H1 (cell line): ENCODE measurements around the gene PITX3. TPM values are rescaled to one million over a fixed set of nuclear protein-coding genes. Genes with fewer than 3 reads are reported as not detected.

ENCODE experiments used
- CTCF ChIA-PET: fragments of 300-600 bp; sonication (Branson Sonifier 250); formaldehyde crosslinking; loops from one replicate; lab custom pipeline; 2021; ENCODE audit not compliant: partially characterized antibody; lab: Charles Lee
- POLR2A ChIA-PET: fragments of 300-600 bp; sonication (Branson Sonifier 250); formaldehyde crosslinking; loops from one replicate; lab custom pipeline; 2021; ENCODE audit warnings: inconsistent platforms; ENCODE audit not compliant: partially characterized antibody; lab: Charles Lee
- DNase-seq, 2 experiments: peaks; one replicate each; pipeline versions ENCODE4 v3.0.0 to v3.0.0-alpha.2; 2010 to 2022; ENCODE audit warnings: low spot score in 2 of 2, low read depth in 1 of 2, mixed read lengths in 1 of 2
- FAIRE-seq: peaks from 2 replicates; lab custom pipeline; 2011; peaks lifted over from hg19 to GRCh38; lab: Jason Lieb, UNC
- H2AFZ ChIP-seq: 2 replicates; pipeline ENCODE4 v1.8.1; 2012; ENCODE audit warnings: low read length, inconsistent platforms
- H2AK5ac ChIP-seq: 2 replicates; pipeline ENCODE4 v1.6.1; 2013; ENCODE audit warnings: low read depth, low read length
- H2BK120ac ChIP-seq: replicated peaks from 2 replicates; pipeline ENCODE3; 2013; ENCODE audit warnings: low read depth, low read length, inconsistent platforms
- H2BK12ac ChIP-seq: 2 replicates; pipeline ENCODE4 v1.6.1; 2013; ENCODE audit warnings: low read depth, low read length
- H2BK15ac ChIP-seq: 2 replicates; pipeline ENCODE4 v1.6.1; 2013; ENCODE audit warnings: low read length
- H2BK20ac ChIP-seq: 2 replicates; pipeline ENCODE4 v1.6.1; 2013; ENCODE audit warnings: low read length
- H2BK5ac ChIP-seq: 2 replicates; pipeline ENCODE4 v1.6.1; 2013; ENCODE audit warnings: low read depth, low read length
- H3K14ac ChIP-seq: 2 replicates; pipeline ENCODE4 v1.6.1; 2013; ENCODE audit warnings: inconsistent platforms; ENCODE audit not compliant: insufficient read length
- H3K18ac ChIP-seq: 2 replicates; pipeline ENCODE4 v1.6.1; 2013; ENCODE audit warnings: low read length; ENCODE audit errors: extremely low read depth
- H3K23ac ChIP-seq: 2 replicates; pipeline ENCODE4 v1.6.1; 2013; ENCODE audit warnings: inconsistent platforms; ENCODE audit not compliant: insufficient read length
- H3K23me2 ChIP-seq: 2 replicates; pipeline ENCODE4 v1.6.1; 2013; ENCODE audit warnings: low read depth, low read length
- H3K27ac ChIP-seq: 2 replicates; pipeline ENCODE4 v1.6.1; 2011; ENCODE audit warnings: low read depth, low read length, inconsistent platforms
- H3K27me3 ChIP-seq, 4 experiments: replicated peaks in 1 of 4; 1 replicate in 1 of 4; 2 replicates in 3 of 4; pipeline versions ENCODE4 v1.6.1 to v1.8.1; 2011 to 2013; ENCODE audit warnings: low read length in 3 of 4, mild to moderate bottlenecking in 3 of 4, inconsistent platforms in 2 of 4, mixed read lengths in 2 of 4, moderate library complexity in 1 of 4; ENCODE audit not compliant: control insufficient read depth in 3 of 4, insufficient read depth in 3 of 4; ENCODE audit errors: extremely low read depth in 1 of 4
- H3K36me3 ChIP-seq, 4 experiments: 2 replicates each; pipeline versions ENCODE4 v1.6.1 to v1.8.1; 2011 to 2013; ENCODE audit warnings: mild to moderate bottlenecking in 4 of 4, low read length in 3 of 4, moderate library complexity in 2 of 4, control low read depth in 1 of 4, inconsistent platforms in 1 of 4; ENCODE audit not compliant: insufficient read depth in 4 of 4, control insufficient read depth in 2 of 4
- H3K4ac ChIP-seq: replicated peaks from 2 replicates; pipeline ENCODE3; 2013; ENCODE audit warnings: low read length, low read depth, mixed read lengths, inconsistent platforms; ENCODE audit not compliant: insufficient read length
- H3K4me1 ChIP-seq, 4 experiments: replicated peaks in 1 of 4; 1 replicate in 1 of 4; 2 replicates in 3 of 4; pipeline versions ENCODE4 v1.6.1 to v1.8.1; 2011 to 2013; ENCODE audit warnings: low read length in 3 of 4, inconsistent platforms in 2 of 4, mixed read lengths in 1 of 4; ENCODE audit not compliant: insufficient read depth in 4 of 4, control insufficient read depth in 3 of 4
- H3K4me2 ChIP-seq, 2 experiments: 2 replicates each; pipeline versions ENCODE4 v1.6.1 to v1.8.1; 2011 to 2013; ENCODE audit warnings: low read depth in 2 of 2, low read length in 2 of 2, control low read depth in 1 of 2, inconsistent platforms in 1 of 2, mild to moderate bottlenecking in 1 of 2; ENCODE audit not compliant: insufficient read depth in 1 of 2
- H3K4me3 ChIP-seq, 4 experiments: fragments of 200-600, 300-600 bp in 1 of 4; sonication (generic), shearing (Covaris generic), sonication (Bioruptor Twin) in 1 of 4; 2 replicates each; pipeline versions ENCODE4 v1.5.1 to v1.8.1; 2011 to 2016; ENCODE audit warnings: low read length in 4 of 4, low read depth in 3 of 4, control low read depth in 2 of 4, inconsistent platforms in 2 of 4, mild to moderate bottlenecking in 2 of 4, mixed read lengths in 1 of 4, moderate library complexity in 1 of 4; ENCODE audit not compliant: insufficient read depth in 2 of 4; ENCODE audit errors: extremely low read depth in 1 of 4
- H3K56ac ChIP-seq: replicated peaks from 2 replicates; pipeline ENCODE3; 2013; ENCODE audit warnings: low read depth, mild to moderate bottlenecking, mixed read lengths, low read length, inconsistent platforms; ENCODE audit not compliant: insufficient read length
- H3K79me1 ChIP-seq: 2 replicates; pipeline ENCODE4 v1.6.1; 2013; ENCODE audit warnings: low read depth, low read length, control low read depth
- H3K79me2 ChIP-seq, 2 experiments: 2 replicates each; pipeline versions ENCODE4 v1.6.1 to v1.8.1; 2012 to 2013; ENCODE audit warnings: low read length in 2 of 2, mild to moderate bottlenecking in 2 of 2, inconsistent platforms in 1 of 2; ENCODE audit not compliant: insufficient read depth in 2 of 2, control insufficient read depth in 1 of 2
- H3K9ac ChIP-seq, 4 experiments: replicated peaks in 1 of 4; 1 replicate in 1 of 4; 2 replicates in 3 of 4; pipeline versions ENCODE4 v1.6.1 to v1.8.1; 2011 to 2013; ENCODE audit warnings: low read depth in 3 of 4, low read length in 3 of 4, control low read depth in 2 of 4, mild to moderate bottlenecking in 2 of 4, moderate library complexity in 2 of 4, inconsistent platforms in 1 of 4; ENCODE audit errors: extremely low read depth in 1 of 4
- H3K9me3 ChIP-seq, 2 experiments: 2 replicates each; pipeline versions ENCODE4 v1.6.1 to v1.8.1; 2012 to 2013; ENCODE audit warnings: mild to moderate bottlenecking in 2 of 2, moderate library complexity in 2 of 2, control low read depth in 1 of 2, inconsistent platforms in 1 of 2, low read depth in 1 of 2, low read length in 1 of 2, mixed read lengths in 1 of 2; ENCODE audit not compliant: insufficient read depth in 2 of 2
- H4K20me1 ChIP-seq, 2 experiments: replicated peaks in 1 of 2; 2 replicates each; pipeline versions ENCODE3 to v1.8.1; 2011 to 2013; ENCODE audit warnings: inconsistent platforms in 2 of 2, low read length in 2 of 2, mild to moderate bottlenecking in 1 of 2; ENCODE audit not compliant: insufficient read depth in 2 of 2, control insufficient read depth in 1 of 2
- H4K5ac ChIP-seq: 2 replicates; pipeline ENCODE4 v1.6.1; 2013; ENCODE audit warnings: low read length, low read depth, mixed read lengths, inconsistent platforms; ENCODE audit not compliant: insufficient read length
- H4K8ac ChIP-seq: 2 replicates; pipeline ENCODE4 v1.8.0; 2013; ENCODE audit warnings: mild to moderate bottlenecking, moderate library complexity, low read length, inconsistent platforms; ENCODE audit not compliant: insufficient read depth; ENCODE audit errors: extremely low read depth
- H4K91ac ChIP-seq: replicated peaks from 2 replicates; pipeline ENCODE3; 2013; ENCODE audit warnings: low read length, mixed read lengths, inconsistent platforms; ENCODE audit not compliant: insufficient read length
- BCL11A ChIP-seq, 2 experiments: IDR thresholded peaks; one replicate each; pipeline ENCODE4 v1.6.1; 2011; ENCODE audit warnings: low read depth in 2 of 2, low read length in 2 of 2, mild to moderate bottlenecking in 2 of 2
- GTF2F1 ChIP-seq: IDR thresholded peaks from 2 replicates; pipeline ENCODE4 v1.6.1; 2012; ENCODE audit warnings: low read depth, low read length, improper control_type of control experiment, borderline replicate concordance
- POLR2AphosphoS5 ChIP-seq: IDR thresholded peaks from 2 replicates; pipeline ENCODE4 v1.6.1; 2011; ENCODE audit warnings: low read depth, low read length
- YY1 ChIP-seq: IDR thresholded peaks from 2 replicates; pipeline ENCODE4 v1.6.1; 2011; ENCODE audit warnings: low read depth, mild to moderate bottlenecking, low read length
- WGBS, 2 experiments: shearing (Covaris generic) in 1 of 2; methylation state at CpG; one replicate each; pipeline versions ENCODE4 v1.1.6 to v1.1.7; 2013 to 2015; ENCODE audit warnings: low lambda C conversion rate in 2 of 2, mixed read lengths in 2 of 2, inconsistent platforms in 1 of 2, low coverage in 1 of 2, missing lambda C conversion rate in 1 of 2; ENCODE audit not compliant: insufficient replicate concordance in 2 of 2, insufficient coverage in 1 of 2, insufficient read length in 1 of 2; ENCODE audit errors: extremely low coverage in 1 of 2, missing lambda C conversion rate in 1 of 2; 5-methylcytosine and 5-hydroxymethylcytosine counted together
- polyA plus RNA-seq, 7 experiments: library from polyadenylated mRNA; depleted of rRNA in 3 of 7; stranded (reverse) in 5 of 7; unstranded in 2 of 7; fragments of >200 nt in 5 of 7; fragments of 200-250 nt in 2 of 7; gene quantifications; 1 replicate in 5 of 7; 2 replicates in 1 of 7; 4 replicates in 1 of 7; pipeline versions ENCODE4 v1.2.1 to v1.2.3, GENCODE V29; 2011 to 2013; ENCODE audit warnings: missing spikeins in 2 of 7, mixed read lengths in 2 of 7
- total RNA-seq: library from RNA; stranded (reverse); fragmentation: NEBNext Ultra II Directional; extraction: Animal tissue kit (Norgen Biotek cat#: 25700); gene quantifications from 2 replicates; pipeline ENCODE4 v1.2.1, GENCODE V29; 2021

PITX3 gene
- total and polyA plus RNA-seq, 2 of the 8 experiments (the other 6 are each of a cell fraction or from before 2014, with no cell fraction given) = 0.18 to 0.41 TPM

GRCh38 chr10:102219370-102219769 lies 21.9 kb downstream of the PITX3 start:
- no peaks in the 10 kb centered on the region for H3K23me2 ChIP-seq
- no peak overlapping the region for H4K8ac ChIP-seq
- H3K27ac ChIP-seq = no peak overlapping the region
- CTCF ChIA-PET = interaction anchor here (1.4 to 24.6 kb wide), 5 partner anchors 11 to 179 kb away, joined by 3 to 862 read pairs (median 4); no protein-coding TSS in a partner anchor
- no peak overlapping the region for H3K56ac ChIP-seq
- H3K4me1 ChIP-seq = no peaks in the 10 kb centered on the region
- POLR2A ChIA-PET = interaction anchor here (1.3 kb wide), 1 partner anchor 62 kb away, joined by 5 read pairs; no protein-coding TSS in a partner anchor
- H2AK5ac ChIP-seq = no peak overlapping the region
- no peak overlapping the region for H3K9ac ChIP-seq
- H3K23ac ChIP-seq = no peak overlapping the region
- no peak overlapping the region for H2BK120ac ChIP-seq
- H4K20me1 ChIP-seq = no peaks in the 10 kb centered on the region
- H3K14ac ChIP-seq = no peak overlapping the region
- no peak overlapping the region for H4K5ac ChIP-seq
- H3K27me3 ChIP-seq = peaks cover 0 to 2% (median 0%) of the 10 kb centered on the region in 4 experiments; a peak in 1 of 7 replicates
- WGBS, 2 experiments = 84% methylated on average over 5 of the region's 5 CpGs; no CpG with 5 or more reads in 1 of the 2 experiments
- no peaks in the 10 kb centered on the region for H3K79me1 ChIP-seq
- H3K18ac ChIP-seq = no peak overlapping the region
- no peak overlapping the region for H2BK20ac ChIP-seq
- H2BK15ac ChIP-seq = no peak overlapping the region
- H3K4me2 ChIP-seq = no peak overlapping the region
- DNase-seq (no peak), FAIRE-seq (no peak)
- H2BK5ac ChIP-seq = no peak overlapping the region
- no peak overlapping the region for H3K4ac ChIP-seq
- no peak overlapping the region for H2BK12ac ChIP-seq
- H4K91ac ChIP-seq = no peak overlapping the region
- no peak overlapping the region for H2AFZ ChIP-seq
- H3K36me3 ChIP-seq = no peaks in the 10 kb centered on the region
- no peaks in the 10 kb centered on the region for H3K9me3 ChIP-seq
- no peaks in the 10 kb centered on the region for H3K79me2 ChIP-seq
- H3K4me3 ChIP-seq = no peak overlapping the region
- no peak for TF ChIP-seq BCL11A (IDR thresholded peaks at IDR 0.05; ENCODE audit: low read depth in 2 of 2, low read length in 2 of 2)
- TF ChIP-seq GTF2F1 = no peak
- no peak for TF ChIP-seq YY1
- TF ChIP-seq POLR2AphosphoS5 = no peak
